ENCODE results near the gene MT2A. TPM values are rescaled to one million over a fixed set of nuclear protein-coding genes. Genes with fewer than 3 reads are reported as not detected.

MT2A gene
- total and polyA plus RNA-seq, 7 donors, result 37.5 to 968 (median 161) TPM

- 85 to 93% methylated on average over 1 of the region's 1 CpG for WGBS, 2 donors
- Histone ChIP-seq H3K4me3 (no peak overlapping the region), H3K27ac (no peak overlapping the region), H3K9me3 (no peaks in the 10 kb centered on the region), H3K4me1 (peaks cover 0 to 35% (median 33%) of the 10 kb centered on the region in 4 donors), H3K27me3 (peaks cover 14 to 90% (median 46%) of the 10 kb centered on the region in 3 donors), H3K36me3 (no peaks in the 10 kb centered on the region)
- TF ChIP-seq POLR2AphosphoS5 (IDR thresholded peaks at IDR 0.05) (no peak), POLR2A (IDR thresholded peaks at IDR 0.05) (no peak), CTCF (IDR thresholded peaks at IDR 0.05) (no peak), EP300 (IDR thresholded peaks at IDR 0.05) (no peak)
- no peak for DNase-seq
- intact Hi-C loops (cut with DNase I), result loop anchor here (5.0 kb wide), 1 partner anchor 33 kb away; the partner anchor contains the start of gene MT2A
Measured at GRCh38 chr16:56640076-56640475, 31.7 kb downstream of the MT2A start.

- Histone ChIP-seq H3K27me3 (peaks cover 8 to 90% (median 35%) of the 10 kb centered on the region in 3 donors), H3K27ac (no peak overlapping the region), H3K4me3 (no peak overlapping the region), H3K36me3 (no peaks in the 10 kb centered on the region), H3K9me3 (no peaks in the 10 kb centered on the region), H3K4me1 (peaks cover 0 to 27% (median 25%) of the 10 kb centered on the region in 4 donors)
- DNase-seq, result no peak
- 97% methylated on average over 2 of the region's 2 CpGs for WGBS, 2 donors
- no peak for TF ChIP-seq POLR2AphosphoS5 (IDR thresholded peaks at IDR 0.05)
- TF ChIP-seq POLR2A (IDR thresholded peaks at IDR 0.05), result no peak
- no peak for TF ChIP-seq CTCF (IDR thresholded peaks at IDR 0.05)
- TF ChIP-seq EP300 (IDR thresholded peaks at IDR 0.05), result no peak
- intact Hi-C loops (cut with DNase I), result loop anchor here (5.0 kb wide), 1 partner anchor 34 kb away; the partner anchor contains the start of gene MT2A
Measured at GRCh38 chr16:56641166-56641565, 32.8 kb downstream of the MT2A start.

GRCh38 chr16:56643080-56643778, 34.8 kb downstream of the MT2A start:
- 2 to 6% methylated on average over 42 of the region's 42 CpGs for WGBS, 2 donors
- Histone ChIP-seq H3K36me3 (no peaks in the 10 kb centered on the region), H3K27me3 (peaks cover 8 to 90% (median 35%) of the 10 kb centered on the region in 3 donors), H3K9me3 (no peaks in the 10 kb centered on the region), H3K4me3 (peak overlapping the region; percentile 6 to 38 (median 32)), H3K4me1 (peaks cover 0 to 21% (median 20%) of the 10 kb centered on the region in 4 donors), H3K27ac (peak overlapping the region in 2 of 4 donors; percentile 39 to 52)
- intact Hi-C loops (cut with DNase I), result loop anchor here (5.0 kb wide), 1 partner anchor 36 kb away; the partner anchor contains the start of gene MT2A
- TF ChIP-seq POLR2AphosphoS5 (IDR thresholded peaks at IDR 0.05) (peak in 2 of 4 donors; percentile 22 to 48), CTCF (IDR thresholded peaks at IDR 0.05) (peak in 3 of 4 experiments; percentile 25 to 34 (median 33)), POLR2A (IDR thresholded peaks at IDR 0.05) (no peak), EP300 (IDR thresholded peaks at IDR 0.05) (peak in 2 of 4 donors; percentile 18 to 64)
- DNase-seq, result peak; percentile 82

- WGBS, 2 donors, result 38 to 39% methylated on average over 5 of the region's 5 CpGs
- no peak for TF ChIP-seq POLR2AphosphoS5 (IDR thresholded peaks at IDR 0.05)
- TF ChIP-seq EP300 (IDR thresholded peaks at IDR 0.05), result no peak
- no peak for TF ChIP-seq CTCF (IDR thresholded peaks at IDR 0.05)
- TF ChIP-seq POLR2A (IDR thresholded peaks at IDR 0.05), result no peak
- no peaks in the 10 kb centered on the region for H3K36me3 ChIP-seq
- DNase-seq, result no peak
- H3K4me1 ChIP-seq, result peaks cover 0 to 15% (median 14%) of the 10 kb centered on the region in 4 donors
- H3K27ac ChIP-seq, result no peak overlapping the region
- peaks cover 3 to 90% (median 34%) of the 10 kb centered on the region in 3 donors for H3K27me3 ChIP-seq
- intact Hi-C loops (cut with DNase I), result loop anchor here (5.0 kb wide), 1 partner anchor 37 kb away; the partner anchor contains the start of gene MT2A
- H3K4me3 ChIP-seq, result peak overlapping the region in 3 of 4 donors; percentile 30 to 38 (median 34)
- no peaks in the 10 kb centered on the region for H3K9me3 ChIP-seq
Measured at GRCh38 chr16:56643833-56644232, 35.4 kb downstream of the MT2A start.

Measured in sigmoid colon (tissue), 7 donors.